Endometrium (tissue), 2 donors: Measurements from ENCODE around the gene MED15.

Experiments
- FAIRE-seq: peaks from 2 replicates; lab custom pipeline; 2012; peaks lifted over from hg19 to GRCh38; lab: Jason Lieb, UNC
- donor health status: control.
- donor health status: control.

The MED15 gene

DNA sequence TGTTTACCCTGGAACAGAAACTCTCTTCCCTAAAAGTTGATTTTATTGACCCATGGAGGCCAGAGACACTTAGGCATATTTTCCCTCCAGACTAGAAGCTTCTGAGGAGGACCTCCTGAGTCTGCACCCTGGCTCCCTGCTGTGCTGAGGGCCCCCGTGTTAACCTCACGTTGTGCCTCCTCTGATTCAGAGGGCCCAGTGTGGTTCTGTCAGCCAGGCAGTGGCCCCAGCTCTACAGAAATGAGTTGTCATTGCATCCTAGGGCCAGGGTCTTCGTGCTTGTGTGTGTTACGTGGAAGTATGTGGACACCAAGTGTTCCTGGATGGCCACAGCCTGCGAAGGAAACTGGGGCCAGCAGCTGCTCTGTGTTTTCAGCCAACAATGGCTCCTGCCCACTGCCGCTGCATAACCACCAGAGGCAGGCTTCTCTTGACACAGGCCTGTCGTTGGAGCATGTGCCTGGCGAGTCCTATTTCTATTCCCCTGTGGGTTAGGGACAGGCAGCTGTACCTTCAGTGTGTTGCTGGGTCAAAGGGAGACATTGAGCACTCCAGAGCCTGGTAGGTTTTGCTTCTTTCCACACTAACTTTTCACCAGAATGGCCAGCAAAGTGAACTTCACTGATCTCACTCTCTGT is 44.5 kb downstream of the MED15 start:
- FAIRE-seq = no peak

DNA sequence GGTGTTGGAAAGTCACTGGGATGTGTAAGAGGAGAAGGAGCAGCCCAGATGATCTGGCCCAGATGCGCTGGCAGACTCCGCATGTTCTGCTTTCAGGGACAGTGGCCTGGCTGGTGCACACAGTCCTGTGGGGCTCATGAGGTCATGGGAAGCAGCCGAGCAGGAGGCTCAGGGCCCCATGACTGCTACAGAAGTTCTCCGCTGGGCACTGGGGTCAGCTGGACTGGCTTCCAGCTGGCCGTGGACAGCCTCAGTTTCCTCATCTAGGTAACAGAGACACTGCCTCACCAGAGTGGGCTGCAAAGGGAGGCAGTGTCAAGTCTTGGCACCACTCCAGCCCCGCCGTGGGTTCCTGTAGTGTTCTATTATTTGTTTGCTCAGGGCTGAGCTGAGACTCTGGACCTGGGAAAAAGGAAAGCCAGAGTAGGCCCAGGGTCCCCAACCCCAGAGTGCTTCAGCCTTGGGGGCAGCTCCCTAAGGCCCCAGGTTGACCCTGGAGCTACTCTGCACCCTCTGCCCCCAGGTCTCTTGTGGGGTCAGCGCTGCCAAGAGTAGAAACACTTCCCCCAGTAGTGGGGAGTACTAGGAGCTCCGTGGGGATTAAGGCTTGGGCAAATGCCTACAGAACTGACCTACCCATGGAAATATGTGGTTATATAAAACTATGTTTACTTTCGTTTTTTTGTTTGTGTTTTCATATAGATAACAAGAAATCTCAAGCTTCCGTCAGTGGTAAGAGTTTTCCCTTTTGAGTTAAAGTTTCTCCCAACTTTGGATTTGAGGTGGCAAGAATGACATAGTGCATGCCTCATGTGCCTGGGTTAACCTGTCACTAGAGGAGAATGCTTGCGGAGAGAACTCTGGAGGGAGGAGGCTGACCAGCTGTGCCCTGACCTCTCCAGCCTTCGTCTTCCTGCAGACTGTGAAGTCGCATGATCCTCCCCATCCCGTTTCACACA is 45.3 kb downstream of the MED15 start:
- FAIRE-seq = no peak

DNA sequence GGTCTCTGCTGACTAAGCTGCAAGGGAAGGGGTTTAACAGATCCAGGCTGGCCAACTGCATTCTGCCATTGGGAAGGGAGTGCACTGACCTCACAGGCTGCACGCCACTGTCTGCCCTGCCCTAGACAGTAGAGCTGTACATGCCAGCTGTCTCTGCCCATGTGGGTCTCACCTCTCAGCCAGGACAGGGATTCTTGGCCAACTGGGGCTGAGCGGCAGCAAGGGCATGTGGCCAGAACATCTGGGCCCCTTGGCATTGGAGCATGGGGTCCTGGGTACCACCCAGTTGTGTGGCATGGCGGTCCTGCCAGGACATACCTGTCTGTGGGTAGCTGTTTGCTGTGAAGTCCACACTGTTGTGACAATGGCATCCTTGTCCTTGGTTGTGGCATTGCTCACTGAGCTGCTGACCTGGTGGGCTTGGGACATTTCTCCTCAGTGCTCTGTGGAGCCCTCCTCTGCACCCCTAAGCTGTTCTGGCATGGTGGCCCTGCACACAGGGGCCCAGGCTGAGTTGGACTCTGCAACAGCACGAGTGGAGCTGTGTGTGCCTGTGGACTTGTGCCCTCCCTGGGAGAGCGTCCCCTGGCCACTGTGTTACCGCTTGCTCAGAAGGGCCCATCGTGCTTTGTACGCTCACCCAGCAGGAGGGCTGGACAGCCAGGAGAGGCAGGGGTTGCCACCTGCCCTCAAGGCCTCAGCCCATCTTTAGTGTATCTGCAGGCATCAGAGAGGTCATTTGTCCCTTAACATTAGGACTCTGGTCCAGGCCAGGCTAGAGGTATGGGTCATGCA is 46.7 kb downstream of the MED15 start:
- FAIRE-seq = no peak

DNA sequence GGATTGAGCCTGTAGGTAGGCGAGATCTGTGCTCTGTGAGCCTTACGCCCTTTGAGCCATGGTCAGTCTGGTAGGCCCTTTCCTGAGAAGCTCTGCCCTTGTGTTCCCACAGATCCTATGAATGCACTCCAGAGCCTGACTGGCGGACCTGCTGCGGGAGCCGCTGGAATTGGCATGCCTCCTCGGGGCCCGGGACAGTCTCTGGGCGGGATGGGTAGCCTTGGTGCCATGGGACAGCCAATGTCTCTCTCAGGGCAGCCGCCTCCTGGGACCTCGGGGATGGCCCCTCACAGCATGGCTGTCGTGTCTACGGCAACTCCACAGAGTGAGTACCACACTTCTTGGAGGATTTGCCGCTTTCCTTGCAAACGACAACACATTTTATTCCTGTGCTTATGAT is 47.4 kb downstream of the MED15 start:
- FAIRE-seq = no peak

DNA sequence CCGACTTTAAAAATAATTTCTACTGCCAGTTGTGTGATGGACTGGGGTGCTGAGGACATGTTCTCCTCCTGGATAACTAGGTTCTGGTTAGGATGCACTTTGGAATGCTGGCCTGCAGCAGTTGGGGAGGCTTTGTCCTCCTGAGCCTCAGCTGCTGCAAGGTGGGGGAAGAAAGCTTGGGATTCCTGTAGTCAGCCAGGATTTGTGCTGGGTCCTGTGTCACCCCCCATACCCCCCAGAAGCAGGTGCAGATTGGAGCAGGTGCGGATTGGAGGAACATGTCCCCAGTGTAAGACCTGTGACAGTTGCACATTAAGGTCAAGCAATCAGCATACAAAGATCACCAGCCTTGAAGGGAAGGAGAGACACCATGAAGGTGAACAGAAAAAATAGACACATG is 51.1 kb downstream of the MED15 start:
- no peak for FAIRE-seq

DNA sequence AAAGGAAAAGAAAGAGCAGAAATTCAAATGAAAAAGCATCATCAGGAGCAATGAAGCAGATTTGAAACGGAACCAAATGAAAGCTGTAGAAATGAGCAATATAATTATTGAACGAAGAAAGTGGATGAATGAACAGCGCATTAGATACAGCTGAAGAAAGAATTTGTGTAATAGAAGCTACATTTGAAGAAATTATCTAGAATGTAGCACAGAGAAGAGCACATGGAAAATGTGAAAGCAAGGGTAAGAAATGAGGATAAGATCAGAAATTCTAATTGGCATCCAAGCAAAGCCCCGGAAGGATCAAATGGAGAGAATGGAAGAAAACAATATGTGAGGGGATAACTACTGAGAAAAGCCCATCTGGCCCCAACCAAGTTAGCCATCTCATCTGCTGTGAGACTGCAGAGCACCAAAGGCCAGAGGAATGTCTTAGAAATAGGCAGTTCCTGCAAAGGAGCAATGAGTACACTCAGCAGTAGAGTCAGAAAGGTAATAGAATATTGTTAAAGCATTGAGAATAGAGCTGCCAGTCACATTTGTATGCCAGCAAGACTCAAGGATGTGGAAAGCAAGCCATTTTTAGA is 51.9 kb downstream of the MED15 start:
- FAIRE-seq = no peak

DNA sequence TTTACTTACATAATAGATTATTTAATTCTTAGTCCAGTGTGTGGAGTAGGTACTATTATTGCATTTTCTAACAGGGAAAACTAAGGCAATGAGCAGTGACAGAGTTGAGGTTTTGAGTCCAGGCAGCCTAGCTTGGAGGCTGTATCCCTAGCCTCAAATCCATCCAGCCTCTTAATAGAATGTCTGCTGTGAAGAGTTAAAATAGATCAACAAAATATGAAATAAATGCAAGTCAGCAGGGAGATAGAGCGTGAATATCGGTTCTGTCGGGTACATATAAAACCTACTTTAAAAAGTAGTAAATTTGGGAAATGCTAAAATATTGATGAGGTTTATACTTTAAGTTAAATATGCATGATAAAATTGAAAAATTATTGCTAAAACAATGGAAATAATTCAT is 53.3 kb downstream of the MED15 start:
- no peak for FAIRE-seq

DNA sequence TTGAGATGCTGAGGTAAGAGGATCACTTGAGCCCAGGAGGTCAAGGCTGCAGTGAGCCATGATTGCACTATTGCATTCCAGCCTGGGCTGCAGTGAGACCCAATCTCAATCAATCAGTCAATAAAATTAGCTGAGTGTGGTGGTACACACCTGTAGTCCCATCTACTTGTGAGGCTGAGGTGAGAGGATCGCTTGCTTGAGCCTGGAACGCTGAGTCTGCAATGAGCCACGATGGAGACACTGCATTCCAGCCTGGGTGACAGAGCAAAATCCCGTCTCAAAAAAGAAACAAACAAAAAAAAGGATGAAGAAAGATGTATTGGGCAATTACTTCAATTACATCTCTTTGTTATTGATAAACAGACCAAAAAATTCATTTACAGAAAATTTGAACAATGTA is 54.5 kb downstream of the MED15 start:
- no peak for FAIRE-seq

DNA sequence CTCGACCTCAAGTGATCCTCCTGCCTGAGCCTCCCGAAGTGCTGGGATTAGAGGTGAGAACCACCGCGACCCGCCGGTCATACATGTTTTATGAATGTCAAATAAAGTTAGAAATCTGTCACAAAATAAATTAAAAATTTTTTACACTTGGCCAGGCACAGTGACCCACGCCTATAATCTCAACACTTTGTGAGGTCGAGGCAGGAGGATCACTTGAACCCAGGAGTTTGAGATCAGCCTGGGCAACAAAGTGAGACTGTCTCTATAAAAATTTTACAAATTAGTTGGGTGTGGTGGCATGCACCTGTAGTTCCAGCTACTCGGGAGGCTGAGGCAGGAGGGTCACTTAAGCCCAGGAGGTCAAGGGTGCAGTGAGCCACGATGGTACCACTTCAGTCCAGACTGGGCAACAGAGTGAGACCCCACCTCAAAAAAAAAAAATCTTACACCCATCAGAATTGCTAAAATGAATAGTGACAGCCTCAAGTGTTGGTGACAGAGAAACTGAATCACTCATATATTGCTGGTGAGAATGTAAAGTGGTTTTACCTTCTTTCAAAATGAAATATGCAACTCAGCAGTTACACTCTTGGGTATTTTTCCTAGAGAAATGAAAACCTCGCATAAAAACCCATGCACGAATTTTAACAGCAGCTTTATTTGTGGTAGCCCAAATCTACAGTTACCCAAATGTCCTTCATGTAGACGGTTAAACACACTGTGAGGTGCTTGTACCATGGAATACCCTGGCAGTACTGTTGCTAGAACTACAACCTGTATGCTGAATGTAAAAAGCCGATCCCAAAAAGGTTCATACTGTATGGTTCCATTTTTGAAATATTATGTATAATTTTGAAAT is 55.4 kb downstream of the MED15 start:
- FAIRE-seq = no peak

DNA sequence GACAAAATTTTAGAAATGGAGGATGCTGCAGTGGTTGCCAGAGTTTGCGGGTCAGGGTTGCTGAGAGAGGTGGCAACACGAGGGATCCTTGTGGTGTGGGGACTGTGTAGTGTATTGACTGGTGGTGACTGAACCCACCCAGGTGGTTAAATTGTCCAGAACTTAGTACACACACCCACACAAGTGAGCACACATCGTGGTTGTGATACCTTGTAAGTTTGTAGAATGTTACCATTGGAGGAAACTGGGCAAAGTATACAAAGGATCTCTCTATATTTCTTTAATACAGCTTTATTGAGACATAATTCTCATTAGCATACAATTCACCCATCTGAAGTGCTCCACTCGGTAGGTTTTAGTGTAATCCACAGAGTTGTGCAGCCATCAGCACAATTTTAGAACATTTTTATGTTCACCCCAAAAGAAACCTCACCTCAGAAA is 56.1 kb downstream of the MED15 start:
- no peak for FAIRE-seq

DNA sequence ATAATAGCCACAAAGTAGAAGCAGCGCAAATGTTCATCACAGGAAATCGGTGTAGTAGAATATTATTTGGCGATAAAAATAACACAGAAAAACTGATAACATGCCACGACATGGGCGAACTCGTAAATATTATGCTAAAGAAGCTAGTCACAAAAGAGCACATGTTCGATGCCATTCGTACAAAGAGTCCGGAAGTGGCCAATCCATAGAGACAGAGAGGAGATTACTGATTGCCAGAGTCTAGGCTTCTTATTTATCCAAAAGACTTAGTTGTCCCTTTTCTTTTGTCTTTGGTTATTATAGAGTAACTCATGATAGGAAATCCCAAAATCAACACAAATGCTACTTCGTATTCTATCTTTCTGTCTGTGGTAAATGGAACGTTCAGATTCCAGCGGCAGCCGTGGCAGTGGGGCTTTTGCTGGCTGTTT is 56.5 kb downstream of the MED15 start:
- no peak for FAIRE-seq

DNA sequence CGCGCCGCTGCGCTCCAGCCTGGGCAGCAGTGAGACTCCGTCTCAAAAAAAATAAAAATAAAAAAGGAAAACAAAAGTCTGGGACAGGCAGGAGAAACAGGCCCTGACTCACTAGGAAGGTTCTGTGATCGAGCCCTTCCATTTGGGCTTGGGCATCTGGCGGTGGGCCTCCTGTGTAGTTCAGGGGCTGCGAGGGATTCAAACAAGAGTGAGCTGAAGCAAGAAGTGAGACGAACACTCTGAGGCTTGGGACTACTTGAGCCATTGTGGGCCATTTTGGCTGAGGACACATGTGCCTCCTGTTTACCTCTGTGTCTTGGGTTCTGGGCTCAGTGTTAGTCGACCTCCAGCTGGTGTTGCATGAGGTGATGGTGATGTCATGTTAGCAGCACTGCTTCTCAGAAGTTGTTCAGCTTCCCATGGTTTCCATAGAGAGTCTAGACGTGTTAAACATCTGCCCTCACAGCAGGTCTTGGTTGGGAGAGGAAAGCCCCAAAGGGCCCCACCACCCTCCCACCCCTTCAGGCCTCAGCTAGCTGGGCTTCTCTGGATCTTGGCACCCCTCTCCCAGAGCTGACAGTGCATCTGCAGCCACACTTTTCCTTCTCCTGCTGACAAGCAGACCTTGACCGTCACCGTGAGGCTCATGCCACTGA is 57.8 kb downstream of the MED15 start:
- FAIRE-seq = no peak

DNA sequence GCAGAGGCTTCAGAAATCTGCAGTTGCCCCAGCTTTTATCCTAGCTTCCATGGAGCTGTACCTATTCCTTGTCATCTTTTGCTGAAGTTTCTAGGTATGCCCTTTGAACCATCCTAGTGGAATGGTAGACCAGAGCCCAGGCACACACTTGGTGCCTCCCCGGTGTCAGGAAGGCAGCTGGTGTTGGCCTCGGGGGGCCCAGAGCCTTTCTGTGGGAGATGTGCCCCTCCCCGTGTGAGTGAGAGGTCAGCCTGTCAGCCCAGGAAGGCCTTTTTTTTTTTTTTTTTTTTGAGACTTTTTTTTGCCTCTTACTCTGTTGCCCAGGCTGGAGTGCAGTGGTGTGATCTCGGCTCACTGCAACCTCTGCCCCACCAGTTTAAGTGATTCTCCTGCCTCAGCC is 58.4 kb downstream of the MED15 start:
- FAIRE-seq = no peak

DNA sequence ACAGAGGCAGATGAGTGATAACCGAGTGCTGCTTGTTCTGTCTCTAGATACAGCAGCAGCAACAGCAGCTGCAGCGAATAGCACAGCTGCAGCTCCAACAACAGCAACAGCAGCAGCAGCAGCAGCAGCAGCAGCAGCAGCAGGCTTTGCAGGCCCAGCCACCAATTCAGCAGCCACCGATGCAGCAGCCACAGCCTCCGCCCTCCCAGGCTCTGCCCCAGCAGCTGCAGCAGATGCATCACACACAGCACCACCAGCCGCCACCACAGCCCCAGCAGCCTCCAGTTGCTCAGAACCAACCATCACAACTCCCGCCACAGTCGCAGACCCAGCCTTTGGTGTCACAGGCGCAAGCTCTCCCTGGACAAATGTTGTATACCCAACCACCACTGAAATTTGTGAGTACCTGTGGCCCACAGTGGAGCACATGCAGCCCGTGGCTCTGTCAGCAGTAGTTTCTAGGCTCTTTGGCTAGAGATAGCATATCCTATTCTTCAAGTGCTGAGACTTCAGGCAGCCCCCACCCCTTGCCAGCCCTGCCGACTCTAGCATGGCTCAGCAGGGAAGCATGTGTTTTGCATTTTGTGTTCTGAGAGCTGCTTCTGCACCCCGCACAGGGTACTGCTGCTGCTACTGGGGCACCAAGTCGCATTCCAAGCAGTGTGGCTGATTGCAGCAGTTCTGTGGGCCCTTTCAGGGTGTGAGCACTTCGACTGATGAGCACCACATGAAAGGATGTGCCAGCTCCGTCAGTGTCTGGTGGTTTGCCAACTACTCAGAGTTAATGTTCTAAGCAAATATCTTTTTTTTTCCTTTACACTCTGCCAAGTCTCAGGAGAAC is 59.2 kb downstream of the MED15 start:
- FAIRE-seq = no peak

DNA sequence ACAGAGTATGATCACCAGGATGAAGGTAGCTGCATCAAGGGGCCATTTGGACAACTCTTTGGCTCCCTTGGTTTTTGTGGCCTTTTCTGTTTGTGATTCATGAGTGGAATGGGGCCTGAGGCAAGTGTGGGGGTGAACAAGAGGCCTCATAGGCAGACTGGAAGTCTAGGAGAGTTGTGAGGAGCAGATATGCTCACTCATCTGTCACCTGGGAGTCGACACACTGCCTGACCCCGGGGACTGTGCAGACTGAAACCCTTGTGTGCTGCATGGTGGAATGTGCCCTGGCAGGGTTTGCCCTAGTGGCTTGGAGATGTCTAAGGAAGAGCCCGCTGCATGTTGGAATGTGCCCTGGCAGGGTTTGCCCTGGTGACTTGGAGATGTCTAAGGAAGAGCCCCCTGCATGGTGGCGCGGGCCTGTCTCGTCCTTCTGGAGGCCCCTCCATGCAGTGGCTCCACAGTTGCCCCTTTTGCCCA is 60.0 kb downstream of the MED15 start:
- FAIRE-seq = no peak

DNA sequence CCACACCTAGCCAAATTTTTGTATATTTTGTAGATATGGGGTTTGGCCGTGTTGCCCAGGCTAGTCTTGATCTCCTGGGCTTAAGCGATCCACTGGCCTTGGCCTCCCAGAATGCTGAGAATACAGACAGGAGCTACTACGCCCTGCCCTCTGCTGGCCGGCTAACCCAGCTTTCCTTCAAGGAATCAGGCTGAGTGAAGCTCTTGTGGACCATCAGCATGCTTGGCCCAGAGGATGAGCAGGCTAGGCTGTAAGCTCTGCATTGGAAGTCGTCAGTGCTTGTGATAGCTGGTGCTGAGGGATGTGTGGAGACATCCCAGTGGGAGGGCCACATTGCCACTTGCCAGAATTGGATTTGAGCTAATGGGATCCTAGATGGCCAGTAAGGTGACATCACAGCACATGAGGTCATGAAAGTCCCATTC is 60.6 kb downstream of the MED15 start:
- FAIRE-seq = no peak

DNA sequence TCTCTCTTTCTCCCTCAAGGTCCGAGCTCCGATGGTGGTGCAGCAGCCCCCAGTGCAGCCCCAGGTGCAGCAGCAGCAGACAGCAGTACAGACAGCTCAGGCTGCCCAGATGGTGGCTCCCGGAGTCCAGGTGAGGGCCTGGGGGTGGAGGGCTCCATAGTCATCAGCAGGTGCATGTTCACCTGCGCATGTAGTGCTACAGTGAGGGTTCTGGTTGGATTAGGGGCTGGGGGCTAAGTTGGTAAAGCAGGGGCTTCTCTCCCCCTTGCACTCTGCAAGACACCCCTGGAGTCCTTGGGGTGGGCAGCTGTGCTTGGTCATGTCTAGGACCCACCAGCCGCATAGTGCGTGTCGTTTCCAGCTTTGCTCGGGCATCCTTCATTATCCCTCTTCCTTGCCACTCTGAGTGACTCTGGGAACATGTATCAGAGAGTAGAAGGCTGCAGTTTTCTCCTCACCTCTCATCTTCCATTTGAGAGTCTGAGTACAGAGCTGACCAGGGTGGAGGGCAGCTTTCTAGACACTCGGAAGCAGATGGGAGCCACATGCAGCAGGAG is 61.2 kb downstream of the MED15 start:
- FAIRE-seq = no peak

DNA sequence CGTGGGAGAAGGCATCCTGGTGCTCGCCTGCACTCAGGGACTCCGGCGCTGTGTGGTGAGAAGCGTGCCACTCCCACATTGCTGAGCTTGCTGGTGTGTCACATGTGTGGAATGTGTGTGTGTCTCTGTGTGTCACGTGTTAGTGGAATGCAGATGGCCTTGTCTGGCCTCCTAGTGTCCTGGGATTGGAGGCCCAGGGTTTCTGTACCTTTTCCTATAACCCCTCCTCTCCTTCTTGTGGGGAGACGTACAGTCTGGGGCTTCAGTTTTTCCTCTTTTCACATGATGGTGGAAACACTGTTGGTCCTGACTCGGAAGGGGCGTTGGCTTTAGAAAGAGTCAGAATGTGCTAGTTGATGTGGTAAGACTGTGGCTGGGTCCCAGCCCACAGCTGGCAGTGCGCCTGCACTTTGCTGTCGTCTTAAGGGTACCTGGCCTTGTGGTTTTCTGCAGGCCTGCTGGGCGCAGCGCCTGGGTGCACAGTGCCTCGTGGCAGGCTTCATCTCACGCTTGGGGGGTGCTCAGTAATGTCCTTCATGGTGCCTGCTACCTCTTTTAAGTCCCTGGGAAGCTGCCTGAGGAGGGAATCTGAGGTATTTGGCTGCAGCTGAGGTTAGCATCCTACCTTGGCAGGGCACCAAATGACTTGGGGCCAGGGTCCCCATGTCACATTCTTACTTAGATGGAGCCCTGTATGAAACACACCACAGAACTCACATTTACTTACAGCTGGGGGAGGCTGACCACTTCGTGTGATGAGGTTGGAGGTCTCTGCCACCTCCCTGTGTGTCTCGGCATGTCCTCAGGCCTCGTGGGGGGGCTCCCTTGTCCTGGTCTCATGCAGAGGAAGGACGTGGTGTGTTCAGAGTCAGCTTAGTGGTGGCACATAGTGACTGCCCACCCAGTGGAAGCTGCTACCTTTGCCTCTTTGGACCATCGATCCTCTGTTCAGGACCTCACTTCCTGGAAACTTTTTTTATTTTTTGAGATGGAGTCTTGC is 61.9 kb downstream of the MED15 start:
- FAIRE-seq = peak; percentile 82
